DND-41 (cell line): ENCODE data around the gene PLP2.

Experiments used
- CTCF ChIP-seq: IDR thresholded peaks from 2 replicates; pipeline ENCODE4 v1.5.1; 2012; ENCODE audit warnings: borderline replicate concordance, low read length, moderate library complexity, mild to moderate bottlenecking; ENCODE audit not compliant: poor library complexity, severe bottlenecking; ENCODE audit errors: extremely low read depth
- EZH2 ChIP-seq: IDR thresholded peaks from 3 replicates; pipeline ENCODE4 v1.6.1; 2012; ENCODE audit warnings: borderline replicate concordance, low read depth, mild to moderate bottlenecking, moderate library complexity, low read length, inconsistent platforms; ENCODE audit not compliant: severe bottlenecking

GRCh38 chrX:49155900-49156837, 15.5 kb upstream of the PLP2 start:
- peak; percentile 77 for TF ChIP-seq CTCF
- TF ChIP-seq EZH2 = no peak
